Stimulated activated naive CD4-positive, alpha-beta T cell (primary cell): ENCODE data around the gene MYO5A.
A peak's percentile ranks its signal among the peaks of the same experiment; 100 is the strongest.
"Not testable (repeated sequence)": the region's sequence is repeated elsewhere in the genome, so short reads cannot be mapped to it uniquely, and the experiment has no call there.

ENCODE experiments used
- DNase-seq, 6 experiments: peaks; one replicate each; lab custom pipeline; 2025; lab: John Stamatoyannopoulos, UW

The MYO5A gene

DNA sequence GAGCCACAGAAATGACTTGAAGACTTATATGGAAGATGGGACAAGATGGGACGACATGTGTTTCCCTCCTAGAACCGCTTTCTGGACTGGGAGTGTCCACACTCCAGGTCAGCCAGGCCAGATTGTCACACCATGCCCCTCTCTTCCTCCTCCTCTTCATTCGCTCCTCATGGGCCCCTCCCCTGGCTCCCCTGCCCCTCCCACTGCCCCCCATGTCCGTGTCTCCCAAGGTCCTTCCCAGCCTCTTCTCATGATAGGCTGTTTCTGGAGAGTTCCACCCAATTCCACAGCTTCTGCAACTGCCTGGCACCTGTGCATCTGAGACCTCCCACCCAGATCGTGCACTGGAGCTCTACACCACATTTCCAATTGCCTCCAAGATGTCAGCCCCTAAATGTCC is 239.7 kb downstream of the MYO5A start:
- DNase-seq, result no peak

DNA sequence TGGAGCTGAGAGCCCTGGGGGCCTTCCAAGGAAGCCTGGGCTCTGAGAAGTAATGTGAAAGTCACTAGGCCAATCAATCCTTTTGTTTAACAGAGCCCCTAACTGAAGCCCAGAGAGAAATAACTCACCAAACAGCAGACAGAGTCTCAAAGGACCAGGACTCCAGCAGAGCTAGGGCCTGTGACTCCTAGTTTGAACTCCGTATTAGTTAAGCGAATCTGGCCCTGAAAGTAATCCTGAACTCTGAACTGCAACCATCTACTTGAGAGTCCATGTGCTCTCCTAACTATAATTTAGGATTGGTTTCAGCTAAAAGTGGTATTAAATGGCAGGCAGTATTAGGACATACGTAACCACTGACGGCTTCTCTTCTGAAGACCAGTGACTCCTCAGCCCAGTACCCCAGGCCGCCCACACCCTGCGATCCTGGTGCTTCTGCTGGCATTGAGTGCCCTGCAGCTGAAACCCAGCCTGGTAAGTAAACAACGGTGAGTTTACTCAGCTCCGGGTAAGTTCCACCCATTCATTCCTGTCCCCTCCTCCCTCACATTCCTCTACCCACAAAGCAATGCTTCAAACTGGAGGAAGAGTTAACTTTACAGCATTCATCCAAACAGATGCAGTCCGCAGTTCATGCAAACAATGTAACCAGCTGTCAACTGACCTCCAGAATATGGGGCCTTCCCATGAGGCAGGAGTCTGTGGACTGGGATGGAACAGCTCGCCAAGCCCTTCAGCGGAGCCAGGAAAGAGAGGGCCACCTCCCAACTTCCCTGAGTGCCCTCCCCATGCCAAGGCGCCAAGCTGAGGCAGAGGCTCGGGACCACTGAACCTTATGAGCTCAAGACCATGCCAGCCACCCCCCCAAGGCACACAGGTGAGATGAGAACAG is 240.4 kb downstream of the MYO5A start:
- no peak for DNase-seq

DNA sequence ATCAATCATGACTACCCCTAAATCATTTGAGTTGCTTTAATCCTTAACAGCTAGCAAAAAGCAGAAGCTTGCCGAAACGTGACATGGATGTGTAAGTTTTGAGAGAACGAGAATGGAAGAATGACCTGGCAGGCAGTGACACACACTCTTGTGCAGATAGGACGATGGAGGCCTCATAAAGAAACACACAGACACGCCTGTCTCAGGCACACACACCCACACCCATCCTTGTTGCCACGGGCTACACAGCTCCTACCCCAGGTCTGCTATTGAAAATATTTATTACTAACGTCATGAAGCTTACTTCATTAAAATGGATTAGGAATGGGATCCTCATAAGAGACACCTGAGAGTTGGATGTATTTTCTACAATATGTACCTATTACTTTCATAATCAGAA is 241.6 kb downstream of the MYO5A start:
- DNase-seq, result no peak

DNA sequence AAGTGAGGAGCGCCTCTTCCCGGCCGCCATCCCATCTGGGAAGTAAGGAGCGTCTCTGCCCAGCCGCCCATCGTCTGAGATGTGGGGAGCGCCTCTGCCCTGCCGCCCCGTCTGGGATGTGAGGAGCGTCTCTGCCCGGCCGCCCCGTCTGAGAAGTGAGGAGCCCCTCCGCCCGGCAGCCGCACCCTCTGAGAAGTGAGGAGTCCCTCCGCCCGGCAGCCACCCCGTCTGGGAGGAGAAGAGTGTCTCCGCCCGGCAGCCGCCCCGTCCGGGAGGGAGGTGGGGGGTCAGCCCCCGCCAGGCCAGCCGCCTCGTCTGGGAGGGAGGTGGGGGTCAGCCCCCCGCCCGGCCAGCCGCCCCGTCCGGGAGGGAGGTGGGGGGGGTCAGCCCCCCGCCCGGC is 242.7 kb downstream of the MYO5A start:
- not testable (repeated sequence) for DNase-seq

DNA sequence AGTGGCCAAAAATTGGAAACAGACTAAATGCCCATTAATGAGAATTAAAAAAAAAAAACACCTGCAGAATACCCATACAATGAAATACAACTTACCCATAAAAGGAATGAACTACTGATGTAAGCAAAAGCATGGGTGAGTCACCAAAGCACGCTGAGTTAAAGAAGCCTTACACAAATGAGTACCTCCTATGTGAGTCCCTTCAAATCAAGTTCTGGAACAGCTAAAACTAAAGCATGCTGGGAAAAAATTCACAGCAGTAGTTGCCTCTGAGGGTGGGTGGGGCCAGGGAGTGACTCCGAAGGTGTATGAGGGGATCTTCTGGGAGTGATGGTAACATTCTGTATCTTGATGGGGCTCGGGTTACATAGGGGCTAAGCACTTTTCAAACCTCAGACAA is 244.5 kb downstream of the MYO5A start:
- DNase-seq, result no peak

DNA sequence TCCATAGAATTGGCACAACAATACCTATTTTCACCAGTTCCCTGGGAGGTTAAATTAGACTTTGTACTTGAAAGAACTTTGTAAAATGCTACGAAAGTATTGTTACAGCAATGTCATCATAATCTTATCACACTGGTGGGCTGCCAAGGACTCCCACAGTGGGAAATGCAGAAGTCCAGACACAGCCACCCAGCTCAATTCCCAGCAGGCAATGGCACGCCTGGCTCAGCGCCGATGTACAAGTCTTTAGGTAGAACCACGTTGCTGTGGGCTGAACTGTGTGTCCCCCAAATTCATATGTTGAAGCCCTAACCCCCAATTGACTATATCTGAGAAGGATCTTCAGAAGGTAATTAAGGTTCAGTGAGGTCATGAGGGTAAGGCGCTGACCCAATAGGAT is 245.4 kb downstream of the MYO5A start:
- DNase-seq, result no peak

DNA sequence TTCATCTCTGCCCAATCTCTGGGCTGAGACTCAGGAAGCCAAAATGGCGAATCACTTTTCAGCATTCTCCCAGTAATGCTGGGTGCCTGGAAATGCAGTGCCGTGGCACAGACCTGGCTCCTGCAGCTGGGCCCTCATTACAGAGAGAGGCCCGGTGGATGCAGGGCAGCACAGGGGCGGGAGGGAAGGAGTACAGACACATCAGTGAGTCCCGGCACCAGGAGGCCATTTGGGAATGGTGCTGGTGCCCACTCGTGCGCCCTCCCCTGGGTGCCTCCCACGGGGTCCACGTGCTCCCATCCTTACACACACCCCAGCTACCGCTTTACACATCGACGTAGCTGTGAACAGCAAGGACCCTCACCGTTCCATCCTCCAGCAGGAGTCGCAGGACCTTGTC is 246.3 kb downstream of the MYO5A start:
- DNase-seq, result no peak

DNA sequence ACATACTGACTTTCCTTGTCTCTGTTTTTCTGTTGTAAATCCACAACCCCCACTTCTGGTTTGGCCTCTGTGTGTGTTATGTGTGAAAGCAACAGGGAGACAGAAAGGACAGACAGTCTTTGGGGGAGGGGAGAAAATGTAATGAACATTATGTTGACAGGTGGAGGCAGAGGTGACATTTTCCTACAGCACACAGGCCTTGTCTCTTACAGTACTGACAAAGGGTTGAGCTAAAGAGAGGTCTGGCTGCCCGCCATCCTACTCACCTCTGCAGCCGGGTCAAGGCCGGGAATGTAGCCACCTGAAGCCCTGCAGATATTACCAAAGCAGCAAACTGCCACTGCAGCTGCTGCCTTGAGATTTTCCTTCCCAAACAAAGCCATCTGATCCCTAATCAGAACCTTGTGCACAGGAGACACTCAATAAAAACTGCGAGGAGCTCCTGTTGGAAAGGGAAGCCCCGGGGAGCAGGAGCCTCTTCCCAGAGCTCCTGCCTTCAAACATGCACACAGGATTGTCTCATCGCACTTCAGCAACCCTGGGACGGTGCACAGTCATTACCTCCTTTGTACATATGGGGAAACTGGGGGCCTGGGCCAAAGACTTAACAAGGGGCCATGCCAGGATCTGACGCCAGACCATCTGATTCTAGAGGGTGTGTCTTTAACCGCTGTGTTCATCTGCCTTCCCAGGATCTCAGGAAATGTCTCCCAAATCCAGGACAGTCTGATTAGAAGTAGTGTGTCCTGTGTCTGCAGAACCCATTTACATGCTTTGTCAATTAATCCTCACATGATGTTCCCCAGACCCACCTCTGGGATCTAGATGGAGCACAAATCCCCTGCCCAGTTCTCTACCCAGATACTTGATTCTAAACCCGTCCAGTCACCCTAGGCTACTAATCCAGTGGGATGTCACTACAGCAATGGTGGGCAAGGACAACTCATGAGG is 247.3 kb downstream of the MYO5A start:
- DNase-seq, result no peak

DNA sequence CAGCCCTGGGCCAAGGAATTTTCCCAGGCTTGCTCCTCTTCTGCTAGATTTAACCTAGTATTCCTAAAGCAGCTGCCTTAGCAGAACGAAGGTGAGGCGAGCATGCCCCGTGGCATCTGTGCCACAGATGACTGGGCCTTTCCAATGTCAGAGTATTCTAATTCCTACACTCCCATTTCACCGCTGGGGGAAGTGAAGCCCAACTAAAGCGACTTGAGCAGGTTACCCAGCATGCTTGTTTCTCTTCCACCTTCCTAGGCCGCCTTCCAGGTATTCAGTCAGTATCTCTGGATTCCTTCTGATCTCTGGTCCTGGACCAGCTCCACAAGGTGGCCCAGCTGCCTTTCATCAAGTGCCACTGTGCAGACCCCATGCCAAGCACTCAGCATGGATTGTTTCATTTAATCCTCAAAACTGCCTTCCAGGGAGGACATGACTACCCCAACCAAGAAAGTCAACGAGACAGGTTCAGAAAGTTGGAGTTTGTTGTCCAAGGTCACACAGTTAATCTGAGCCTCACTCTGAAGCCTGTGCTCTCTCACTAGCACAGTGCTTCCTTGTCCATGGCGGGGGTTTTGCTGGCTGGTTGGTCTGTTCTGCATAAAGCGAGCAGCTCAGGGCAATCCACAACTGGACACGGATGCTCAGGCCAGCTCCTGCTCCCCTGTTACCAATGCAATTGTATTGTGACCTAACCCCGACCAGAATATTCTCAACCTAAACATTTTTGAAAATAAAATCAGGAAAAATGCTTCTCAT is 248.2 kb downstream of the MYO5A start:
- no peak for DNase-seq

DNA sequence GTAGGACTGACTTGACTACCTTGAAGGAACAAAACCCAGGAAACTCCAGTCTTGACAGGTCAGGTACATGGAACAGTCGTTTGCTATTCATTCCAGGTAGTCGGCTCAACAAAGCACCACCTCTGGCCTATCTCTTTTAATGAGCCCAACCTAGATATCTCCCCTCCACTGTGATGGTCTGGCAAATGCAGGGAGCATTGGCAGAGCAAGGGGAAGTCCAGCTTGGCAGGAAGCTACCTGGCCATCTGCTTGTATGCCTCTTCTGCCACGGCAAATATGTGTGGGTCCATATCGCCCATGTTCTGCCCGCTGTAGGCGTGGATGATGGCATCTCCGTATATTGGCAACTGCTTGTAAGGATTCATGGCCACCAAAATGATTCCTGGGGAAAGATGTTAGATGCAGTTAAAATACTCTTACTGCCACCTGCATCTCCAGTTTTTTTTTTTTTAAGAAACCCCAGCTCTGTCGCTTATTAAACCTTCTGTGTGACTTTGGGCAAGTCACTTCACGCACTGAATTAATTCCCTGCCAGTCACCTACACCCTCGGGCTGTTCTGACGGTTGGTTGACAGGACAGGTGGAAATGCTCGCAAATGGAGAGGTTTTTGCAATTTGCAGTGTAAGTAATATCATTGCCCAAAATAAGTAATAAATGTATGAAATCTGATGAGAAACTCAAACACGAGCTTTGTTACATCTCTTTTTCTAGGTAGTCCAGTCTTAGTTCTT is 249.9 kb downstream of the MYO5A start:
- DNase-seq, result no peak

DNA sequence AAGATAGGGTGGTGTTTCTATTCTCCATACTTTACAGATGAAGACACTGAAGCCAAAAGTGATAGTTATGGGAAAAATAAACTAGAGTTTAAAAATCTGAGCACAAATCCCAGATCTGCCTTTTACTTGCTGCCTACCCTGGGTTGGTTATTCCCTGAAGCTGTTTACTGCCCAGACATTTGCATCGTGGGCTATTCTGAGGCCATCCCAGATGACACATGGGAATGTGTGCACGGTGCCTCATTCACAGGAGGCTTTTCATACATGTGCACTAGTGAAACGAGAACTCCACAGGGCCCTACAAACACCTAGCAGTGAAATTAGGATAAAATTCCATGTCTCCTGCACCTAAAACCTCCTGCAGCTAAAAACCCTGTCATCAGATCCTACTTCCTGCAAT is 250.5 kb downstream of the MYO5A start:
- DNase-seq, result no peak

DNA sequence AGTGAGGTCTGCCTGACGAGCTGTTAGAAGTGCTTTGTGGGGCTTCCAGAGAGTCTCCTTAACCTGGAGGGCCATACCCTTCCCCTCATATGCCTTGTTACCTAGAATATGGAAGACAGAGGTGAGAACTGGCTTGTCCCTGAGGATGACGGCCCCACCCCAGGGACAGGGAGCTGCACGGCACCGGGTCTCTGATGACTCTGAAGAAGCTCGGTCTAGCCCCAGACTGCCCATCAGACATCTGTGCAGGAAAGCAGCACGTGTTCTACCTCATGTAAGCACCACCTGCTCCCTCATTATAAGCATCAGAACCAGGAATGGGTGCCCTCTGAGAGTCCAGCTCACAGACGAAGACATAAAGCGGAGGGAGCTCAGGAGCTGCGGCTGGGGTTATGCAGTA is 251.1 kb downstream of the MYO5A start:
- no peak for DNase-seq

DNA sequence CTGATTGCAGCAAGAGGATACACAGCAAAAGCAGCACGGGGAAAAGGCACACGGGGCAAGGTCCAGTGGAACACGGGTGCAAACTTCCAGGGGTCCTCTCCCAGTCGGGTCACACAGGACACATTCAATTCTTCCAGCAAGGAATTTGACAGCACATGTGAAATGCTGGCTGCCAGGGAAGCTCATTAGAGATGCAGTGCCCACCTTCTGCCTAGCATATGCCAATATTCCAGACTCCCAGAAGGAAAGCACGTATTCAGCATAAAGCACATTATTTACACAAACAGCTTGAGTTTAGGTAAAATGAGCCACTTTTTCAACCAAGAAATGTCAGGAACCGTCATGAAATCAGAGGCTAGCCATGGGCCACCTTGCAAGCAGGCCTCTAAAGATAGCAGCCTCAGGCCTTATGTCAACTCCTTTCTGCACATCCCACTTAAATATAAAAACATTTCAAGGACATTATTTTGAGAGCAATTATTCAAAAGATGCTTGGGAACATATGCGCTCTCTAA is 252.4 kb downstream of the MYO5A start:
- no peak for DNase-seq

DNA sequence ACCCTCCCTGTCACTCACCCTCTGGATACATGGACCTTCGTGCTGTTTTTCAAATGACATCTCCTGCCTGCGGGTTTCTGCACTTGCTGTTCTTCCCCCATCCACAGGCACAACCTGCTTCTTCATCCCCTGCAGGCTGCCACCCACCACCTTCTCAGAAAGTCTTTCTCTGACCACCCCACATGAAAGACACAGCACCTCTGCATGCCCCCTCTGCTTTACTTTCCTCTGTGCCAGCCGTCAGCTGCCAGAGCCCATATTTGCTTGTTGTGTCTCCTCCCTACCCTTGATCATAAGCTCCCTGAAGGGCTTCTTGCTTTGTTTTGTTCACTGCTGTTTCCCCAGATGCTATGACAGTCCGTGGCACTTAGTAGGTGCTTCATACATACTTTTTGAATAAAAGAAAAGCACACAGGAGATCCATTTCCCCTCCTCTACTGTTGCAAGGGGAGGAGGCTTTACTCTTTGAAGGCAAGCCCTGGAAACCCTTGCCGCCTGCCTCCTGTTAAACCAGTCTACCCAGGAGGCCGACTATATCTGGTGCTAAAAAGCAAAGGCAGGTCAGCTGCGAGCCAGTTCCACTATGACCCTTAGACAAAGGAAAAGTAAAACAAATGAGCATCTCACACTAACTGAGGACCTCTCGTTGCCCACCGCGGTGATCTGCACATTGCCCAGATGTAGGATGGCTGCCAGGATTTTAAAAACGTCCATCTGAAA is 265.0 kb downstream of the MYO5A start:
- no peak for DNase-seq

DNA sequence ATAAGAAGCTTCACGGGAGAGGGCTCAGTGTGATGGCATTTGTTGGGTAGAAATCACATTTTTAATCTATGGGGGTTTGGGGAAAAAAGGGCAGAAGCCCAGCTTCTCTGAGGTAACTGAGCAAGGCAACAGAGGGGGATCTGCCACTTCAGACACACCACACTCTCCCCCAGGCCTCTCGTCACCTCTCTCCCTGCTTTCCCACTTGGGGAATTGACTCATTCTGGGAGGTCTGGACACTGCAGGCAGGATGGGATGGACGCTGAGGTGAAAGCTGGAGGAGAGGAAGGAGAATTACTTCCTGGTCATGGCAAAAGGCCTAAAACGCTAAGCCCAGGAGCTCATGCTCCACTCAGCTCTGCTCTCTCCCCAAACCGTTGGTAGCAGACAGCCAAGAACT is 266.3 kb downstream of the MYO5A start:
- DNase-seq, result peak in 1 of 6 experiments; percentile 10

DNA sequence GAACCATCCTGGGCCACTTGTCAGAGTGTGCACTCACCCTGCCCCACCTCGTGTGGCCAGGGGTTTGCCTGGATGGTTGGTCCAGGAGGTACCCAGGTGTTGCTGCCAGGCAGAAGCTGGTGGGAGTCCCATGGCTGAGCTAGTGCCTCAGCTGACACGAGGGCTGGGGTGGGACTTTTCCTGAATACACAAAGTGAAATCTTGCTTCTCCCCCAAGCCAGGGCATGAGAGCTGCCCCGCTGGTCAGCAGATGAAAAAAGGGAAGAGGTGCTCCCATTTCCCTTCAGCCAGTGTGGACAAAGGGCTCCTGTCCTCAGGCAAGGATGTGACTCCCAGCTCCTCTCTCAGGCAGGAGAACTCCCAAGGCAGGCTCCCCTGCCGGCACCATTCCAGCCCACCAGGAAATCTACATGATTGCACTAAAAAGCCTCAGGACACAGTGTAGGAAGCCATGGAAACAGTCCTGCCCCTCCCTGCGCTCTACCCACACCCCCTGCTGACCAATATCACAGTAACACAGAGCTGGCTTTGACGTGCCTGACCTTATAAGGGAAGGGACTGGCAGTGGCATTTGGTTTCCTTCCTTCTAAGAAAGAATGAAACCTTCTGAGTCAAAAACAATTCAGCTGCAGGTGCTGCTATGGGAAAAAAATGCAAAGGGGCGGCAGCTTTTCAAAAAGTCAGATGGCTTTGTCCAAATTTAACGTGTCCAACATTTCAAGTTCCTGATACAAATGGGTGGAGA is 267.0 kb downstream of the MYO5A start:
- peak in 2 of 6 experiments; percentile 2 to 22 for DNase-seq

DNA sequence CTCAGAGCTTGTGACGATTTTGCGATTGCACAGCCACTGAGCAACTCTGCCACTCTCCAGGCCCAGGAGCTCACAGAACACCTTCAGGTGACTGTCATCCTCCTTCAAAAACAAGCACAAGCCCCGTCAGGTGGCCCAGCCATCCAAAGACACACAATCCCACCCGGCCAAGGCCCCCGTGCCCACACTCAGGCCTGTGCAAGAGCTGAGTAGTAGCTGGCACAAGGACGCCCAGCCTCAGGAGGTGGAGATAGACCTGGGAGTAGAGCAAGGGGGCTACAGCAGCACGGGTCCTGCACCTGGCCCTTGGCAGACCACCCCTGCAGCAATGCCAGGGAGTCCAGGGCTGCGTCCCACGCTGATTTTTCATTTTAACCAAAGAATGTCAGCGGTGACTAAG is 267.7 kb downstream of the MYO5A start:
- DNase-seq, result no peak

DNA sequence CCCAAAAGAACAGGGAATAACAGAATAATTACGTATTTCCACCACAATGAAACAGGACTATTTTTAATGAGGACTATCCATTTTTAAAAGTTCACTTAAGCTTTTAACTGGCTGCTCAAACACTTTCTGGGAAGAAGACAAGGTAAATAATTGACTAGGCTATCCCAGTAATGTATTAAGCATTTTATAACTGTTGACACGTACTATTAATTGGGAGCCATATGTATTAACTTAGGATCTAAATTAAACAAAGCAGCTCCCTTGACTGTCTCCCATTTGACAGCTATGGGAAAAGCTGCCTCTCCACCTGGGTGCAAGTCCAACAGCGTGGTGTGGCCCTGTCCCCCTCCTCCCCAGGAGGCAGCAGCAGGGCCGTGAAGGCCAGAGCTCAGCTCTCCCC is 269.2 kb downstream of the MYO5A start:
- no peak for DNase-seq

DNA sequence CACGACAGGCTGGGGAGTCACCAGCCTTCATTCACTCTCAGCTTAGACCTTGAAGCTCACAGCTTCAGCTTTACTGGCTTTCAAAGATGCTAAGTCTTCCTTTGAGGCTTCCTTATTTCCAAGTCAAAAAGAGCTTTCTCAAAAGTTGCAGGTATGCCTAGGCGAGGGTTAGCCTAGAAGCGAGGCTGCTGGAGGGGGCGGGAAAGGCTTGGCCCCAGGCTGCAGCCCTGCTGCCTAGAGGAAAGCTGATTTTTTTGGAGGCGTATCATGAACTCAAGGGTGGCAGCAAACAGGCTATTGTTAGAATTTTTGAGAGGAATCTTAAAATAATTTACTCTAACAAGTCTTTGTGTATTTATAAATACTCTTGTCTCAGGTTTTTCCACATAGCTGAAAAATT is 270.2 kb downstream of the MYO5A start:
- DNase-seq, result no peak

DNA sequence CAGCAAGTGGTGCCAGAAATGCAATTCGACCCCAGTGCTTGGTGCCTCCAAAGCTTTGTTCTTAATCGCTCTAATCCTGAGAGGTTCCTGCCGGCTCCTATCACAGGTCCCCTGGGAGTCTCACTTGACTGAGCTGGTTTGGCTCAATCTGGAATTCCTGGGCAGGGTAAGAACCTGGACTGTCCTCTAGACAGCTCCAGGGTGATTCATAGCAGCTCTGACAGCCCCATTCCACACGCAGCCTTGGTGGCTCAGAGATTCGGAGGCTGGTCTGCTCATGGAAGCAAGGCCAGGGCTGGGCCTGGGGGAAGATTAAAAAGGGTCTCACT is 271.0 kb downstream of the MYO5A start:
- no peak for DNase-seq
